OCI-LY3 (cell line): ENCODE measurements around the gene INTS15.
A peak's percentile ranks its signal among the peaks of the same experiment; 100 is the strongest.

Experiments used
- H2AFZ ChIP-seq: fragments of 200-600, 300-600 bp; shearing (Covaris generic); 2 replicates; pipeline ENCODE4 v1.6.0; 2014; ENCODE audit warnings: antibody characterized with exemption, low read depth, low read length
- H3K27ac ChIP-seq: fragments of 200-600, 300-600 bp; sonication (generic); 2 replicates; pipeline ENCODE4 v1.5.1; 2014; ENCODE audit warnings: mild to moderate bottlenecking, low read length, moderate library complexity, mixed read lengths
- H3K27me3 ChIP-seq: fragments of 200-600, 300-600 bp; sonication (generic); 2 replicates; pipeline ENCODE4 v1.6.1; 2014; ENCODE audit warnings: low read depth, low read length, mixed read lengths
- H3K36me3 ChIP-seq: fragments of 200-600, 300-600 bp; sonication (generic); replicated peaks from 2 replicates; pipeline ENCODE3; 2014; ENCODE audit warnings: low read depth, low read length, mixed read lengths
- H3K4me1 ChIP-seq: fragments of 300-600, 200-600 bp; sonication (generic); 2 replicates; pipeline ENCODE4 v1.6.1; 2014; ENCODE audit warnings: low read length, mixed read lengths
- H3K4me2 ChIP-seq: fragments of 200-600, 300-600 bp; sonication (generic); 2 replicates; pipeline ENCODE4 v1.6.1; 2014; ENCODE audit warnings: low read length, mixed read lengths
- H3K4me3 ChIP-seq: fragments of 300-600, 200-600 bp; sonication (generic); 2 replicates; pipeline ENCODE4 v1.5.1; 2014; ENCODE audit warnings: antibody characterized with exemption, mild to moderate bottlenecking, low read length, moderate library complexity
- H3K79me2 ChIP-seq: fragments of 300-600, 200-600 bp; shearing (Covaris generic); 2 replicates; pipeline ENCODE4 v1.6.1; 2014; ENCODE audit warnings: mild to moderate bottlenecking, low read length, mixed read lengths
- H3K9ac ChIP-seq: fragments of 300-600, 200-600 bp; shearing (Covaris generic); 2 replicates; pipeline ENCODE4 v1.6.0; 2014; ENCODE audit warnings: mild to moderate bottlenecking, low read length, moderate library complexity
- H3K9me3 ChIP-seq: fragments of 200-600, 300-600 bp; shearing (Covaris generic); 2 replicates; pipeline ENCODE4 v1.6.1; 2014; ENCODE audit warnings: low read length, mixed read lengths; ENCODE audit not compliant: insufficient read depth
- H4K20me1 ChIP-seq: fragments of 200-600, 300-600 bp; sonication (generic); 2 replicates; pipeline ENCODE4 v1.6.1; 2016; ENCODE audit warnings: low read length, mixed read lengths; ENCODE audit not compliant: insufficient read depth
- CTCF ChIP-seq: fragments of 200-600, 300-600 bp; sonication (generic); IDR thresholded peaks from 2 replicates; pipeline ENCODE4 v1.5.1; 2014; ENCODE audit warnings: antibody characterized with exemption, low read length, low read depth
- EZH2phosphoT487 ChIP-seq: fragments of 200-600 bp; shearing (Covaris generic); IDR thresholded peaks from 2 replicates; pipeline ENCODE4 v1.6.1; 2018; ENCODE audit warnings: antibody characterized with exemption, mixed run types, low read depth

INTS15 gene

GRCh38 chr7:6588566-6588965 lies 1.3 kb upstream of the INTS15 start:
- TF ChIP-seq CTCF (no peak), EZH2phosphoT487 (no peak)
- H3K4me1 ChIP-seq, result peaks cover 4% of the 10 kb centered on the region; the same call in 1 of the 2 replicates
- H3K36me3 ChIP-seq, result peaks cover 12% of the 10 kb centered on the region
- no peak overlapping the region for H3K4me3 ChIP-seq
- H3K27ac ChIP-seq, result no peak overlapping the region
- no peaks in the 10 kb centered on the region for H4K20me1 ChIP-seq
- H2AFZ ChIP-seq, result no peak overlapping the region
- H3K4me2 ChIP-seq, result no peak overlapping the region
- H3K27me3 ChIP-seq, result no peaks in the 10 kb centered on the region
- peaks cover 16% of the 10 kb centered on the region for H3K79me2 ChIP-seq
- H3K9me3 ChIP-seq, result no peaks in the 10 kb centered on the region
- no peak overlapping the region for H3K9ac ChIP-seq

GRCh38 chr7:6589151-6589828 lies 531 bp upstream of the INTS15 start:
- H3K4me1 ChIP-seq, result peaks cover 4% of the 10 kb centered on the region; the same call in 1 of the 2 replicates
- no peak overlapping the region for H3K27ac ChIP-seq
- H3K4me3 ChIP-seq, result peak overlapping the region; percentile 54
- H3K79me2 ChIP-seq, result peaks cover 16% of the 10 kb centered on the region
- no peak overlapping the region for H2AFZ ChIP-seq
- TF ChIP-seq CTCF (no peak), EZH2phosphoT487 (no peak)
- H3K9me3 ChIP-seq, result no peaks in the 10 kb centered on the region
- H3K9ac ChIP-seq, result no peak overlapping the region
- H4K20me1 ChIP-seq, result no peaks in the 10 kb centered on the region
- H3K36me3 ChIP-seq, result peaks cover 12% of the 10 kb centered on the region
- H3K27me3 ChIP-seq, result no peaks in the 10 kb centered on the region
- peak overlapping the region; percentile 61 for H3K4me2 ChIP-seq

- Histone ChIP-seq H4K20me1 (no peaks in the 10 kb centered on the region), H3K27ac (no peak overlapping the region), H3K4me3 (peak overlapping the region; percentile 97), H3K79me2 (peaks cover 16% of the 10 kb centered on the region), H3K9me3 (no peaks in the 10 kb centered on the region), H2AFZ (no peak overlapping the region), H3K4me1 (peaks cover 4% of the 10 kb centered on the region; the same call in 1 of the 2 replicates), H3K27me3 (no peaks in the 10 kb centered on the region), H3K9ac (peak overlapping the region; percentile 72), H3K4me2 (peak overlapping the region; percentile 83), H3K36me3 (peaks cover 6% of the 10 kb centered on the region)
- no peak for TF ChIP-seq EZH2phosphoT487
- no peak for TF ChIP-seq CTCF
Observed at GRCh38 chr7:6590645-6591110, 857 bp downstream of the INTS15 start.

GRCh38 chr7:6600093-6600492 lies 10.3 kb downstream of the INTS15 start:
- peaks cover 12% of the 10 kb centered on the region for H3K36me3 ChIP-seq
- no peaks in the 10 kb centered on the region for H3K79me2 ChIP-seq
- H2AFZ ChIP-seq, result no peak overlapping the region
- no peaks in the 10 kb centered on the region for H4K20me1 ChIP-seq
- H3K27me3 ChIP-seq, result no peaks in the 10 kb centered on the region
- H3K9me3 ChIP-seq, result no peaks in the 10 kb centered on the region
- H3K4me3 ChIP-seq, result no peak overlapping the region
- TF ChIP-seq CTCF (no peak), EZH2phosphoT487 (no peak)
- no peak overlapping the region for H3K9ac ChIP-seq
- no peak overlapping the region for H3K4me2 ChIP-seq
- no peak overlapping the region for H3K27ac ChIP-seq
- no peaks in the 10 kb centered on the region for H3K4me1 ChIP-seq
